WTC11 (cell line): ENCODE measurements around the gene SQOR. TPM values are rescaled to one million over a fixed set of nuclear protein-coding genes. Genes with fewer than 3 reads are reported as not detected.

Experiments used
- ATAC-seq: fragments of 200-7000 bp; cut with Tn5 transposase; 2 replicates; pipeline ENCODE4 v1.10.0; 2021; ENCODE audit warnings: mild to moderate bottlenecking, moderate library complexity
- CTCF ChIA-PET: fragments of 300-600 bp; sonication (Branson Sonifier 250); formaldehyde crosslinking; loops from one replicate; lab custom pipeline; 2021; ENCODE audit warnings: antibody characterized with exemption; lab: Charles Lee
- POLR2A ChIA-PET: fragments of 350-600 bp; sonication (Branson Sonifier 250); formaldehyde crosslinking; loops from one replicate; lab custom pipeline; 2021; ENCODE audit warnings: antibody characterized with exemption; lab: Charles Lee
- DNase-seq: peaks from one replicate; pipeline ENCODE4 v3.0.0; 2021; ENCODE audit warnings: low spot score
- H3K27ac Mint-ChIP-seq: 2 replicates; pipeline ENCODE4 v1.8.0; 2021; ENCODE audit warnings: mixed read lengths
- H3K27me3 Mint-ChIP-seq: 2 replicates; pipeline ENCODE4 v1.8.0; 2021; ENCODE audit warnings: low read depth, mild to moderate bottlenecking, moderate library complexity, mixed read lengths
- H3K36me3 Mint-ChIP-seq: 2 replicates; pipeline ENCODE4 v1.8.0; 2021; ENCODE audit warnings: mixed read lengths
- H3K4me1 Mint-ChIP-seq: 2 replicates; pipeline ENCODE4 v1.8.0; 2022; ENCODE audit warnings: mixed read lengths
- H3K4me3 Mint-ChIP-seq: 2 replicates; pipeline ENCODE4 v1.8.0; 2021; ENCODE audit warnings: mild to moderate bottlenecking, moderate library complexity, mixed read lengths
- H3K9me3 Mint-ChIP-seq: 2 replicates; pipeline ENCODE4 v1.8.0; 2021; ENCODE audit warnings: mixed read lengths
- AR ChIP-seq: fragments of 250-450 bp; sonication (Bioruptor Pico); IDR thresholded peaks from 2 replicates; pipeline ENCODE4 v1.9.0; 2021; ENCODE audit warnings: mild to moderate bottlenecking
- ATF1 ChIP-seq: sonication (generic); formaldehyde crosslinking; IDR thresholded peaks from 2 replicates; pipeline ENCODE4 v1.8.1; 2023; ENCODE audit warnings: mild to moderate bottlenecking, moderate library complexity, missing genetic modification reagents
- E2F4 ChIP-seq: sonication (generic); formaldehyde crosslinking; IDR thresholded peaks from 2 replicates; pipeline ENCODE4 v1.8.1; 2022; ENCODE audit warnings: low read depth, mild to moderate bottlenecking, moderate library complexity, missing genetic modification reagents, borderline replicate concordance
- FOXJ3 ChIP-seq: sonication (generic); formaldehyde crosslinking; IDR thresholded peaks from 2 replicates; pipeline ENCODE4 v1.9.0; 2021; ENCODE audit warnings: missing genetic modification reagents, mild to moderate bottlenecking, borderline replicate concordance
- GABPB1 ChIP-seq: sonication (generic); formaldehyde crosslinking; IDR thresholded peaks from 2 replicates; pipeline ENCODE4 v1.8.1; 2023; ENCODE audit warnings: mild to moderate bottlenecking, missing genetic modification reagents
- HMGXB4 ChIP-seq: sonication (generic); formaldehyde crosslinking; IDR thresholded peaks from 2 replicates; pipeline ENCODE4 v1.8.1; 2023; ENCODE audit warnings: mild to moderate bottlenecking, moderate library complexity, missing genetic modification reagents
- IRF2 ChIP-seq: sonication (generic); formaldehyde crosslinking; IDR thresholded peaks from 2 replicates; pipeline ENCODE4 v1.8.0; 2022; ENCODE audit warnings: low read depth, missing genetic modification reagents, borderline replicate concordance
- MYBL2 ChIP-seq: sonication (generic); formaldehyde crosslinking; IDR thresholded peaks from 2 replicates; pipeline ENCODE4 v1.8.1; 2023; ENCODE audit warnings: mild to moderate bottlenecking, moderate library complexity, missing genetic modification reagents
- NFE2L1 ChIP-seq: sonication (generic); formaldehyde crosslinking; IDR thresholded peaks from 2 replicates; pipeline ENCODE4 v1.8.1; 2023; ENCODE audit warnings: missing genetic modification reagents
- PRDM15 ChIP-seq: sonication (generic); formaldehyde crosslinking; IDR thresholded peaks from 2 replicates; pipeline ENCODE4 v1.8.0; 2022; ENCODE audit warnings: missing genetic modification reagents
- PRRX2 ChIP-seq: fragments of 250-450 bp; sonication (Bioruptor Pico); IDR thresholded peaks from 2 replicates; pipeline ENCODE4 v1.8.0; 2021; ENCODE audit warnings: mild to moderate bottlenecking
- SMAD3 ChIP-seq: sonication (generic); formaldehyde crosslinking; IDR thresholded peaks from 2 replicates; pipeline ENCODE4 v1.8.0; 2022; ENCODE audit warnings: missing genetic modification reagents, mild to moderate bottlenecking, borderline replicate concordance
- SMAD4 ChIP-seq: sonication (generic); formaldehyde crosslinking; IDR thresholded peaks from 2 replicates; pipeline ENCODE4 v1.8.0; 2022; ENCODE audit warnings: mild to moderate bottlenecking, missing genetic modification reagents
- STAT6 ChIP-seq: sonication (generic); formaldehyde crosslinking; conservative IDR thresholded peaks from 2 replicates; pipeline ENCODE4 v1.8.1; 2023; ENCODE audit warnings: mild to moderate bottlenecking, low read depth, missing genetic modification reagents, moderate library complexity
- TEAD4 ChIP-seq: sonication (generic); formaldehyde crosslinking; IDR thresholded peaks from 2 replicates; pipeline ENCODE4 v1.8.0; 2022; ENCODE audit warnings: mild to moderate bottlenecking, missing genetic modification reagents
- TP53 ChIP-seq: sonication (generic); formaldehyde crosslinking; IDR thresholded peaks from 2 replicates; pipeline ENCODE4 v1.8.1; 2023; ENCODE audit warnings: mild to moderate bottlenecking, missing genetic modification reagents
- USF1 ChIP-seq: sonication (generic); formaldehyde crosslinking; IDR thresholded peaks from 2 replicates; pipeline ENCODE4 v1.8.0; 2022; ENCODE audit warnings: mild to moderate bottlenecking, missing genetic modification reagents
- USF2 ChIP-seq: sonication (generic); formaldehyde crosslinking; IDR thresholded peaks from 2 replicates; pipeline ENCODE4 v1.8.1; 2023; ENCODE audit warnings: mild to moderate bottlenecking, missing genetic modification reagents, moderate library complexity
- ZSCAN18 ChIP-seq: fragments of 250-450 bp; sonication (Bioruptor Pico); IDR thresholded peaks from 2 replicates; pipeline ENCODE4 v2.1.2; 2022; ENCODE audit warnings: mild to moderate bottlenecking, moderate library complexity
- total RNA-seq: library from RNA; stranded (reverse); gene quantifications from 3 replicates; pipeline ENCODE4 v1.2.3, GENCODE V29; 2021

Gene SQOR
- total RNA-seq, 1 experiment from 2014 or later, result 0.72 TPM

GRCh38 chr15:45729141-45729540, 94.3 kb downstream of the SQOR start (continued):
- TF ChIP-seq AR (CRISPR knock-in tag), result no peak
- TF ChIP-seq IRF2 (CRISPR knock-in tag), result no peak
- TF ChIP-seq SMAD3 (CRISPR knock-in tag), result no peak
- no peak for TF ChIP-seq FOXJ3 (CRISPR knock-in tag)
- TF ChIP-seq ATF1 (CRISPR knock-in tag), result no peak
- no peak for TF ChIP-seq MYBL2 (CRISPR knock-in tag)
- no peak for TF ChIP-seq USF1 (CRISPR knock-in tag)
- no peak for TF ChIP-seq TEAD4
- no peak for TF ChIP-seq PRDM15 (CRISPR knock-in tag)
- no peak for TF ChIP-seq USF2 (CRISPR knock-in tag)

GRCh38 chr15:45731343-45731742, 96.5 kb downstream of the SQOR start:
- ATAC-seq (no peak), DNase-seq (no peak)
- H3K36me3 Mint-ChIP-seq, result no peaks in the 10 kb centered on the region
- no peaks in the 10 kb centered on the region for H3K9me3 Mint-ChIP-seq
- peaks cover 15% of the 10 kb centered on the region for H3K4me1 Mint-ChIP-seq
- no peak overlapping the region for H3K4me3 Mint-ChIP-seq
- no peak overlapping the region for H3K27ac Mint-ChIP-seq
- CTCF ChIA-PET, result interaction anchor here (1.2 to 1.9 kb wide), 2 partner anchors 16 to 59 kb away, joined by 4 to 7 read pairs; no protein-coding TSS in a partner anchor
- POLR2A ChIA-PET, result no interaction called here
- H3K27me3 Mint-ChIP-seq, result no peaks in the 10 kb centered on the region
- TF ChIP-seq TP53 (CRISPR knock-in tag) (no peak), SMAD3 (CRISPR knock-in tag) (no peak), GABPB1 (CRISPR knock-in tag) (no peak), STAT6 (CRISPR knock-in tag) (no peak), SMAD4 (CRISPR knock-in tag) (no peak), PRRX2 (CRISPR knock-in tag) (no peak), NFE2L1 (CRISPR knock-in tag) (no peak), ZSCAN18 (CRISPR knock-in tag) (no peak), E2F4 (CRISPR knock-in tag) (no peak), HMGXB4 (CRISPR knock-in tag) (no peak)
